Vagina (tissue), 2 donors: Measurements from ENCODE around the gene SAMD4B.

Experiments
- CTCF ChIP-seq, 3 experiments: fragments of 450-650 bp in 2 of 3; fragments of 200-600 bp in 1 of 3; sonication (generic) in 1 of 3; IDR thresholded peaks; one replicate each; pipeline ENCODE4 v1.5.1; 2017 to 2019; ENCODE audit warnings: antibody characterized with exemption in 3 of 3, mild to moderate bottlenecking in 2 of 3, moderate library complexity in 2 of 3
- POLR2A ChIP-seq, 2 donors: fragments of 450-650 bp; IDR thresholded peaks; one replicate each; pipeline ENCODE4 v1.6.1; 2017; ENCODE audit warnings: antibody characterized with exemption in 2 of 2, mild to moderate bottlenecking in 2 of 2, moderate library complexity in 2 of 2
- POLR2AphosphoS5 ChIP-seq, 2 donors: sonication (generic); formaldehyde crosslinking; IDR thresholded peaks; one replicate each; pipeline ENCODE4 v1.9.0; 2017; ENCODE audit warnings: antibody characterized with exemption in 2 of 2, mild to moderate bottlenecking in 2 of 2, low read depth in 1 of 2; ENCODE audit not compliant: insufficient read depth in 1 of 2

GRCh38 chr19:39296906-39297305, 45.3 kb upstream of the SAMD4B start:
- TF ChIP-seq CTCF (IDR thresholded peaks at IDR 0.05) (no peak), POLR2A (IDR thresholded peaks at IDR 0.05) (no peak), POLR2AphosphoS5 (IDR thresholded peaks at IDR 0.05; ENCODE audit: insufficient read depth in 1 of 2, low read depth in 1 of 2) (no peak)
